Epidermal melanocyte (primary cell): Measurements from ENCODE around the gene BZW2.
A peak's percentile ranks its signal among the peaks of the same experiment; 100 is the strongest.
"Not testable (repeated sequence)": the region's sequence is repeated elsewhere in the genome, so short reads cannot be mapped to it uniquely, and the experiment has no call there.

Experiments
- DNase-seq: peaks from one replicate; pipeline ENCODE4 v3.0.0; 2011; ENCODE audit warnings: low spot score; ENCODE audit not compliant: insufficient read length

The BZW2 gene

DNA sequence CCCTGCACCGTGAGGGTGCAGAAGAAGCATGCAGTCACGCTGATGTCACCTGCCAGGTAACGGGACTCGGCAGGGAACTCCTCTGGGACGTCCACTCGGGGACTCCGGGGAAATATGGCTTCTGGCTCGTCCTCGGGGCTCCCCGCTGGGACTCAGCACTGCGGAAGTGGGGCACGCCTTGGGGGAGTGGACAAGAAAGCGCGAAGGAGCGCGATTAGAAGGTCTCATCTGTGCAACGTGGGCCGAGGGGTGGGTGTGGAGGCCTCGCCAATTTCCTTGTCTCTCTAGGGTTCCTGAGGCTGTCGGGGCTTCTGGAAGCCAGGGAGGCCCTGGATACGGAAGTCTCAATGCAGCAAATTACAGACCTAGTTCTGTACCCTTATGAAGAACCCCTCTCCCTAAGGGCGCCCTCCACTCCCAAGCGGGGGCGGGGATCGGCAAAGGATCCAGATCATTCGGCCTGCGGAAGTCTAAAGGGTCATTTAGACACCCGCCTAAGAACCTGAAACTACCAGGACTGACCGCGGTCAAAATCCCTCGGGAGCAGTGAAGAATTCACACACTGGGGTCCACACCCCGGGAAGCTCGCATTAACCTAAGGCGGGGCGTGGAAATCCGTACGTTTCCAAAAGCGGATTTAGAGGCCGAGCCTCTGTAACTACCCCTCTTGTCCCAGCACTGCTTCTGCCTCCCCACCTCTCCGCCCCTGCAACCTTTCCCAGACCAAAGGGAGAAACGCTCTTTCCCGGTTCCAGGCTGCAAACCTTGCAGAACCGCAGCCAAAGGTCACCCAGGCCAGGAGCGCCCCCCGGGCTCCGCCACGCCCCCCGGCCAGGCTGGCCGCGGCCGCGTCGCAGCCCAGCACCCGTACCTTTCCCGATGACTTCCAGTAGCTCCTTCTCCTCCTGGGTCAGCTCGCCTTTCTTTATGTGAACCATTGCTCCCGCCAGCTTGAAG, 1.1 kb upstream of the BZW2 start:
- DNase-seq: no peak

DNA sequence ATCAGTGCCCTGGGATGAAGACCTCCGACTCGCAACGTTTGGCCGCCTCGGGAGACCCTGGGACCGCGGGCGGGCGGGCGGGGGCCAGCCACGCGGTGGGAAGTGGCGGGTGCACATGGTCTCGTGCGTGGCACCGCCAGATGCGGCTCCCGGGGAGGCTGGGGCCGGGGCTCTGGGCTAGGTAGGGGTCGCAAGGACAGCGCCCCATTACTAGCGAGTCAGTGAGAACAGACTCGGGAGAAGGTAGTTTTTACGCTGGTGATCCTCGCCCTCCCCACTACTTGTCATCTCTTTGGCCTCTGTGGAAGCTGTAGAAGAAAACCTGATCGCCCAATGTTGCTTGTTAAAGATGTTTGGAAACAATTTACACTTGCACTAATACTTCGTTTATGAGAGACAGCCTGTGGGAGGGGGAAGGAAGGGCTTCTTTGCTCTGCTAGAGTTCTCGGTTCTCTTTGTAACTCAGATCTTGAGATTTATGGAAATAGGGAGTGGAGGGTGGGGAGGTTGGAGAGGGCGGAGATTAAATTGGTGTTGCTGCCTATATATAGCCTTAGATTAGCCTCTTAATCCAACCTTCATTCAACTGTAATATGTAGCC, 591 bp downstream of the BZW2 start:
- DNase-seq: no peak

DNA sequence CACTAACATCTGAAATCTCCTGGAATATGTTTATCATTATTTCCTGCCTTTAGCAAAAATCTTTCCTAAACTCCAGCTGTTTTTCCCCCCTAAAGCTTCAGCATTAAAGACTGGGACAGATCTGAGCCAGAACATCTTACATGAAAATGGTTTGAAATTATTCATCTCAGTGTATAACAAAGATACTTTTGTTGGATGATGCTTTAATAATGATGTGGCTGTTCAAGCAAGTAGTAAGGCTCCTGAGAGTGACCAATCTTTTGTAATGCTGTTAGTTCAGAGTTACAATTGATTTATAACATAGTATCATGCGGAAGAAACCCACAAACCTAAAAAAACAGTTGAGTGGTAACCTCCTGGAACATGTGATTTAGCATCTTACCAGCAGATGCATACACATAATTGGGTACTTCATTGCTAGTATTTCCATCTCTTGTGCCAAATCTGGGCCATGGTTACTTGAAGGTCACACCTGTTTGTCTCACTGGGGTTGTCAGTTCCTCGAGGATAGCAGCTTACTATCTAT, 1.5 kb downstream of the BZW2 start:
- no peak for DNase-seq

DNA sequence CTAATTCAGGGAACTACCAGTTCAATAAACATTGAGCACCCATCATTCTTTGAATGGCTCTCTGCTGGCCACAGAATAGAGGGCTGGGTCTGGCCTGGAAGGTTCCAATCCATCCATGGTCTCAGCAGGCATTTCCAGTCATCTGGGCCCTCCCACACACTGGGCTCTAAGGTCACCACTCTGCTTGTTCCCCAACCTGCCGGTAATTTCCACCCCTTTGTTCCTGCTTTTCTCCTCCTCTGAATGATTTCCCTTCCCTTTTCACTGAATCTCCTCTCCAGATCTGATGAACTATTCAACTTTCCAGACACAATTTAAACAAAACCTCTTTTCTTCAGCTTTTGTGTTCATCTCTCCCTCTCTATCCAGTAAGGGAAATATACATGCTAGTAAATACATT, 2.6 kb downstream of the BZW2 start:
- DNase-seq: no peak

GRCh38 chr7:16649196-16649595, 3.2 kb downstream of the BZW2 start:
- no peak for DNase-seq

- no peak for DNase-seq
These were observed 4.3 kb downstream of the BZW2 start for GRCh38 chr7:16650266-16650665.

DNA sequence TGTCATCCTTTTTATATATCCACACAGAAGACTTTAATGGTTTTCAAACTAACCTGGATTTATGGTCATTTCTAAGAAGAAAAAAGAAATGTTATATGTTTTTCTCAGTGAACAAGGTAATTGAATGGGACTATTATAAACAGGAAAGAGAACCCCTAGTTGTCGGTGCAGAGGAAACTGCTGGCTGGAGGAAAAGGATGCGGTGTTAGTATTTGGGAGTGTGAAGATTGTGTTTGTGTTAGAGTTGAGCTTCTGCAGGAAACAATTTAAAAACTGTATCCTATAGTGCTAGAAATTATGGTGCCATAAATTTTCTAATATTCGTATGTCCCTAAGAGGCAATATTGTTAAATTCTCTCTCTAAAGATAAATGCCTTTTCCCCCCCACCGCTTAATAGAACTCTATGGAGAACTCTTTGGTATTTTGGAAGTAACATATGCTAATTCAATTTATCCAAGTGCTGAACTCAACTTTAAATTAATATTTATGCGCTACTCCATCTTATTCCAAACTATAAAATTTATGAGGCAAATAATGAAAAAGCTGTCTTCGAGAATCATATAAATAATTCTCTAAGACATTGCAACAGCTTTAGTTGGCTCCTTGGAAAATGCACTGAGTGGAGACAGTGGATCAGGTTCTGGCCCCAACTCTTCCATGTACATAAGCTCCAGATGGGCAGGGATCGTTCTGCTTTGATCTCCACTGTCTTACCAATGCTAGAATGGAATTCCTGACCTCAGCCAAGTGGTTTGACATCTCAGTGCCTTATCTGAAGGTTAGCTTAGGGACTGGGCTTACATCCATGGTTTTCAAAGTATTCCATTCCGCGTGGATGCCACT, 5.6 kb downstream of the BZW2 start:
- no peak for DNase-seq

DNA sequence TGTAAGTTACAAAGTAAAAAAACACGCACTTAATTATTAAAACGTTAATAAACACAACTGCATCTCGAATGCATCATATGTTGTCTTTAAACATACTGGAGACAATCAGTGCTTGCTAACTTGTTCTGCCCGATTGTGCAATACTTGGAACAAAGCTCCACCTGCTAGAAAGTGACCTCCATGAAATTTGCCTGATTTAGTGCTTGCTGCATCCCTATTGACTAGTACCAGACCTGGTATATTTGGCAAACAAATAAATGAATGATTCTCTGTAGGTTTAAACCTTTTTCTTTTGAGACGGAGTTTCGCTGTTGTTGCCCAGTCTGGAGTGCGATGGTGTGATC, 6.2 kb downstream of the BZW2 start:
- no peak for DNase-seq

- DNase-seq: no peak
These were observed 6.9 kb downstream of the BZW2 start for GRCh38 chr7:16652888-16653287.

DNA sequence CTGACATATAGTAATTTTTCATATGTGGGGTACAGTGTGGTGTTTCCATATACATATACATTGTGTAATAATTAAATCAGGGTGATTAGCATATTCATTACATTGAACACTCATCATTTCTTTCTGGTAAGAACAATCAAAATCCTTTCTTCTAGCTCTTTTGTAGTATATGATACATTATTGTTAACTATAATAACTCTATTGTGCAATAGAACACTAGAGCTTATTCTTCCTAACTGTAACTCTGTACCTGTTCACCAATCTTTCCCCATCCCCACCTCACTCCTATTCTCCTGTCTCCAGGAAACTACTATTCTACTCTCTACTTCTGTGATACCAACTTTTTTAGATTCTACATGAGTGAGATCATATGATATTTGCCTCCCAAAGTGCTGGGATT, 9.4 kb downstream of the BZW2 start:
- no peak for DNase-seq

DNA sequence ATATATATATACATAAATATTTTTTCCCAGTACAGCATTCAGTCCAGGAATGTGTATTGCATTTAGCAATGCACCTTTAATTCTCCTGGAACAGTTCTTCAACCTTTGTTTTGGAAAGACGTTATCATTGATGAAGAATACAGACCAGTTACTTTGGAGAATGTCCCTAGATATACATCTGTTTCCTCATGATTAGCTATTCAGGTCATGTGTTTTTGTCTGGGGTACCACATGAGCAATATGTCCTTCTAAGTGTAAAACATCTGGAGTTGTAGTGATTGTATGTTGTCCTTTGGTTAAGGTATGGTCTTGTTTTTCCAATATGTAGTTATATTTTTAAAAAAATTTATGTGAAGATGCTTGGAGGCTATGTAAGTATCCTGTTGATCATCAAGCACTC, 10.2 kb downstream of the BZW2 start:
- no peak for DNase-seq

DNA sequence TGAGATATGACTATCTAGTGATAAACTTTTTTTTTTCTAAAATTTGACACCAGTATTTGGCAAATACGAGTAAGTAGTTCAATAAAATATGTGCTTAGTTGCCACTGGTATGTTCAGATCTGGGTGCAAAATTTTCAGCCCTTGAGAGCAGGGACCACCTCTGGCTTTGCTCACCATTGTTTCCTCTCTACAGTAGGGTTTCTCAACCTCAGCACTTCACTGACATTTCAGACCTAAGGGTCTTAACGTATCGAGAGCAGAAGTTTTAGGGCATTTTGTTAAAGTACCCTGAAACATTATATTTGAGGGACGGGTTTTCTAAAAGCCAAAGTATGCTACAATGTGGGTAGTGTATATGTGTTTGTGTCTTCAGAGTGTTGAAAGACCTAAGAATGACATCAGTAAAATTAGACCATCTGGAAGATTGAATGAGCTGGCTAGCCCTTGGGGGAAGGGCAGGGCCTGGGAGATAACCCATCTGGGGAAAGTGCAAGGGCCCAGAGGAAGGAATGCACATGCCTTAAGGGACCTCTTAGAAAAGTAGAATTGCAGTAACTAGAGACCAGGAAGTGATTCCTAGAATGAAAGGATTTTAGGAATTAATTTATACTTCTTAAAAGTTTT, 11.8 kb downstream of the BZW2 start:
- no peak for DNase-seq

- DNase-seq: not testable (repeated sequence)
These were observed 14.0 kb downstream of the BZW2 start for GRCh38 chr7:16659854-16660497.

- DNase-seq: no peak
These were observed 14.9 kb downstream of the BZW2 start for GRCh38 chr7:16660702-16661464.

DNA sequence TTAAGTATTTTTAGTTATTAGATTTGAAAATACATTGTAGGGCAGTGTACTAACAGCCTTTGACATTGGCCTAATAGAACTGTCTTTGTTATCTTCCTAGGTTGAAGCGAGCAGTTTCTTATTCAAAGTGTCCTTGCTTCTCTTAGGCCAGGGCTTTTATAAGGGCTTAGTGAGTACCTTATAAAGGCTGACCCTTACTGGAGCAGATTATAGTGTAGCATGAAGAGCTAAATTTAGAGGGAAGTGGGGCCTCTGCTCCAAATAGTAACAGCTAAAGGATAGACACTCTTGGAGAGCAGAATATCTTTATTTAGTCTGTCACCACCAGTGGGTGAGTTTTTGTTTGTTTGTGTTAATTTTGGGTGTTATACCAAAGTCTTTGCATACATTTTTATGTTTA, 15.9 kb downstream of the BZW2 start:
- no peak for DNase-seq

DNA sequence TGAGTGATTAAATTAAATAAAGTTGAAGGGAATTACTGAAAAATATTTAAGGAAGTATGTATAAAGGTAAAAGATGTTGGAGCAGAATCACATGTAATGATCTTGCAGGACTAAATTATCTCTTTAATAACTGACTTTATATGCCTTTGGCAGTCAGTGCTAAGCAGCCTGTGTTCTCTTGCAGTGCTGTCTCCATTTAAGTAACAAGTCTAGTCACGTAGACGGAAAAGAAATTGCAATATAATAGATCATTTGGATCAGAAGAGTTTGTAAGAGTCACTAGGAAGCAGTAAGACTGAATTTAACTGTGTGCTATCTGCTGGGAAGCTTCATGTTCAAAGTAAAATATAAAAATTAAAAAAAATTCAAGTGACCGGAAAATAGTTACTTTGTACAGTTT, 21.4 kb downstream of the BZW2 start:
- DNase-seq: no peak

DNA sequence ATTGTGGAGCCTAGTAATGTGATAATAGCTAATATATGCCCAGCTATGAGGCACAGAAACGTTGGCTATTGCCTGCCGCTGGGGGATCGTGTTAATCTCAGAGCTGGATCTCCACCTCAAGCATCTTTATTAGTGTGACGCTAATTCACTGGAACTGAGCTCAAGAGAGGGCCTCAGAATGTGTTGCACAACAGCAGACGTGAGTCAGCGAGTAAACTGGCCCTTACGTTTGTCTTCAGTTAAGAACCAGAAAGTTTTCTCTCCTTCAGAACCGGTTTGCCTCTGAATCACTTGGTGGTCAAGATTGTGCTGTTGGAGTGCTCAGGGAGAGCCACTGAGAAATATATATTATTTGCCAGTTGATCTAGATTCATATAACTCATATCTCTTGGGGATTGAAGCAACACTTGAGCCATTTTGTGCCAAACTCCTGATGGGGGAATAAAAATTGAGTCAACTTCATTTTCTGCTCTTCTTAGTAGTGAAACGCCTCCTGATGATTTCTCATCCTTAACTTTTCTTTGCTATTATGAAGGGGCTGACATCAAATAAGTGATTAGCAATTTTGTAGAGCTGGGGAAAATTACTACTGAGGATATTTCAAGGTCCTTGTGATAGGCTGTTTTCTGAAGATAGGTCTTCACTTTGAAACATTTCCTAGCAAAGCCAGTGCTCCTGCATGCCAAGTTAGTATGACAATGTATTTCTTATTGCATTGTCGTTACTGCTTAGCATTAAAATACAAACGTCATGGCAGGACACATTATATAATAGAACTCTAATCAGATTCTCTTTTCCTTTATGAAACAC, 22.3 kb downstream of the BZW2 start:
- DNase-seq: peak; percentile 46

DNA sequence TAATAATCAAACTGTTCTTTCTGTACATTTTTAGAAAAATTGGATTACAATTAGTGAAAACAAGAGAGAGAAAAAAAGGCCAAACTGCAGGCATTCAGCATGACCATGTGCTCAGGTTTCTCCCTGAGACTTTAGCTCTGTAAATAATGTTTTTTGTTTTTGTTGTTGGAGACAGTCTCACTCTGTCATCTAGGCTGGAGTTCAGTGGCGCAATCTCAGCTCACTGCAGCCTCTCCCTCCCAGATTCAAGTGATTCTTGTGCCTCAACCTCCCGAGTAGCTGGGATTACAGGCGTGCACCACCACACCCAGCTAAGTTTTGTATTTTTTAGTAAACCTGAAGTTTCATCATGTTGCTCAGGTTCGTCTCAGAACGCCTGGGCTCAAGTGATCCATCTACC, 23.0 kb downstream of the BZW2 start:
- no peak for DNase-seq

GRCh38 chr7:16669581-16669980, 23.6 kb downstream of the BZW2 start:
- DNase-seq: no peak
